ENCODE data around the gene APLN. TPM values are rescaled to one million over a fixed set of nuclear protein-coding genes. Genes with fewer than 3 reads are reported as not detected.

The APLN gene
- total and polyA plus RNA-seq, 7 experiments from 2014 or later: 0.10 TPM; not detected in 6

GRCh38 chrX:129637217-129638109, 17.3 kb downstream of the APLN start:
- Mint-ChIP-seq H3K27ac (peak overlapping the region in 3 of 9 donors; percentile 34 to 68 (median 55)), H3K4me3 (no peak overlapping the region), H3K36me3 (no peaks in the 10 kb centered on the region), H3K27me3 (no peaks in the 10 kb centered on the region), H3K9me3 (peaks cover 0 to 1% (median 0%) of the 10 kb centered on the region in 11 donors), H3K4me1 (peaks cover 0 to 10% (median 0%) of the 10 kb centered on the region in 7 donors)
- ATAC-seq: peak; percentile 92
- Histone ChIP-seq H3K9me3 (ENCODE audit: control insufficient read depth in 2 of 3, low read length in 3 of 3) (no peaks in the 10 kb centered on the region), H3K4me1 (ENCODE audit: control insufficient read depth in 2 of 2, insufficient read depth in 2 of 2, low read length in 2 of 2) (peaks cover 0 to 4% of the 10 kb centered on the region in 2 donors), H3K36me3 (ENCODE audit: control insufficient read depth in 2 of 3, insufficient read depth in 3 of 3, low read length in 3 of 3) (no peaks in the 10 kb centered on the region), H3K27me3 (ENCODE audit: control insufficient read depth in 2 of 2, insufficient read depth in 2 of 2, low read length in 2 of 2) (no peaks in the 10 kb centered on the region), H3K27ac (ENCODE audit: low read depth, low read length) (no peak overlapping the region), H3K4me3 (ENCODE audit: low read length) (no peak overlapping the region)
- CTCF ChIA-PET: interaction anchor here (0.5 to 1.7 kb wide), 8 partner anchors 40 to 440 kb away, joined by 3 to 4 read pairs (median 3); no protein-coding TSS in a partner anchor
- POLR2A ChIA-PET: no interaction called here
- DNase-seq: peak; percentile 48 to 80 (median 63)
- intact Hi-C loops (cut with micrococcal nuclease): loop anchor here (1.0 to 5.0 kb wide), 10 partner anchors 29 to 423 kb away; partner anchors contain the start of gene UTP14A (in 1 of the 2)

- Histone ChIP-seq H3K4me1 (ENCODE audit: control insufficient read depth in 2 of 2, insufficient read depth in 2 of 2, low read length in 2 of 2) (peaks cover 0 to 4% of the 10 kb centered on the region in 2 donors), H3K27ac (ENCODE audit: low read depth, low read length) (no peak overlapping the region), H3K4me3 (ENCODE audit: low read length) (no peak overlapping the region), H3K27me3 (ENCODE audit: control insufficient read depth in 2 of 2, insufficient read depth in 2 of 2, low read length in 2 of 2) (no peaks in the 10 kb centered on the region), H3K36me3 (ENCODE audit: control insufficient read depth in 2 of 3, insufficient read depth in 3 of 3, low read length in 3 of 3) (no peaks in the 10 kb centered on the region), H3K9me3 (ENCODE audit: control insufficient read depth in 2 of 3, low read length in 3 of 3) (no peaks in the 10 kb centered on the region)
- Mint-ChIP-seq H3K27me3 (no peaks in the 10 kb centered on the region), H3K9me3 (peaks cover 0 to 1% (median 0%) of the 10 kb centered on the region in 11 donors), H3K4me1 (peaks cover 0 to 10% (median 0%) of the 10 kb centered on the region in 7 donors), H3K4me3 (no peak overlapping the region), H3K36me3 (no peaks in the 10 kb centered on the region), H3K27ac (no peak overlapping the region)
- ATAC-seq (no peak), DNase-seq (no peak)
- ChIA-PET CTCF (interaction anchor here (0.6 to 1.2 kb wide), 4 partner anchors 42 to 247 kb away, joined by 3 to 5 read pairs (median 4); no protein-coding TSS in a partner anchor), POLR2A (no interaction called here)
- intact Hi-C loops (cut with micrococcal nuclease): loop anchor here (2.0 to 5.0 kb wide), 4 partner anchors 27 to 271 kb away; partner anchors contain the start of gene UTP14A (in 1 of the 2)
These were observed 18.5 kb downstream of the APLN start for GRCh38 chrX:129636175-129636681.

GRCh38 chrX:129634541-129634940, 20.2 kb downstream of the APLN start:
- Histone ChIP-seq H3K9me3 (ENCODE audit: control insufficient read depth in 2 of 3, low read length in 3 of 3) (no peaks in the 10 kb centered on the region), H3K4me1 (ENCODE audit: control insufficient read depth in 2 of 2, insufficient read depth in 2 of 2, low read length in 2 of 2) (peaks cover 0 to 4% of the 10 kb centered on the region in 2 donors), H3K4me3 (ENCODE audit: low read length) (no peak overlapping the region), H3K36me3 (ENCODE audit: control insufficient read depth in 2 of 3, insufficient read depth in 3 of 3, low read length in 3 of 3) (no peaks in the 10 kb centered on the region), H3K27ac (ENCODE audit: low read depth, low read length) (no peak overlapping the region), H3K27me3 (ENCODE audit: control insufficient read depth in 2 of 2, insufficient read depth in 2 of 2, low read length in 2 of 2) (no peaks in the 10 kb centered on the region)
- no peak for DNase-seq
- CTCF ChIA-PET: no interaction called here
- Mint-ChIP-seq H3K4me1 (peaks cover 0 to 10% (median 0%) of the 10 kb centered on the region in 7 donors), H3K9me3 (no peaks in the 10 kb centered on the region), H3K4me3 (no peak overlapping the region), H3K36me3 (no peaks in the 10 kb centered on the region), H3K27me3 (no peaks in the 10 kb centered on the region), H3K27ac (no peak overlapping the region)
- intact Hi-C loops (cut with micrococcal nuclease): no loop called here
- ATAC-seq: no peak
- POLR2A ChIA-PET: no interaction called here

GRCh38 chrX:129632443-129632842, 22.3 kb downstream of the APLN start:
- Histone ChIP-seq H3K27me3 (ENCODE audit: control insufficient read depth in 2 of 2, insufficient read depth in 2 of 2, low read length in 2 of 2) (no peaks in the 10 kb centered on the region), H3K4me3 (ENCODE audit: low read length) (no peak overlapping the region), H3K9me3 (ENCODE audit: control insufficient read depth in 2 of 3, low read length in 3 of 3) (no peaks in the 10 kb centered on the region), H3K36me3 (ENCODE audit: control insufficient read depth in 2 of 3, insufficient read depth in 3 of 3, low read length in 3 of 3) (no peaks in the 10 kb centered on the region), H3K27ac (ENCODE audit: low read depth, low read length) (no peak overlapping the region), H3K4me1 (ENCODE audit: control insufficient read depth in 2 of 2, insufficient read depth in 2 of 2, low read length in 2 of 2) (peaks cover 0 to under 1% of the 10 kb centered on the region in 2 donors)
- DNase-seq (no peak), ATAC-seq (no peak)
- Mint-ChIP-seq H3K36me3 (no peaks in the 10 kb centered on the region), H3K4me1 (peaks cover 0 to 3% (median 0%) of the 10 kb centered on the region in 7 donors), H3K27ac (no peak overlapping the region), H3K27me3 (no peaks in the 10 kb centered on the region), H3K9me3 (no peaks in the 10 kb centered on the region), H3K4me3 (no peak overlapping the region)
- intact Hi-C loops (cut with micrococcal nuclease): no loop called here
- ChIA-PET CTCF (no interaction called here), POLR2A (no interaction called here)

- Mint-ChIP-seq H3K4me3 (no peak overlapping the region), H3K4me1 (no peaks in the 10 kb centered on the region), H3K9me3 (no peaks in the 10 kb centered on the region), H3K27ac (no peak overlapping the region), H3K36me3 (no peaks in the 10 kb centered on the region), H3K27me3 (no peaks in the 10 kb centered on the region)
- ChIA-PET CTCF (no interaction called here), POLR2A (no interaction called here)
- no peak overlapping the region for H3K27ac ChIP-seq (ENCODE audit: low read depth, low read length)
- H3K27me3 ChIP-seq (ENCODE audit: control insufficient read depth in 2 of 2, insufficient read depth in 2 of 2, low read length in 2 of 2): no peaks in the 10 kb centered on the region
- no peak overlapping the region for H3K4me3 ChIP-seq (ENCODE audit: low read length)
- intact Hi-C loops (cut with micrococcal nuclease): no loop called here
- ATAC-seq: no peak
- H3K9me3 ChIP-seq (ENCODE audit: control insufficient read depth in 2 of 3, low read length in 3 of 3): no peaks in the 10 kb centered on the region
- no peak for DNase-seq
- H3K36me3 ChIP-seq (ENCODE audit: control insufficient read depth in 2 of 3, insufficient read depth in 3 of 3, low read length in 3 of 3): no peaks in the 10 kb centered on the region
- H3K4me1 ChIP-seq (ENCODE audit: control insufficient read depth in 2 of 2, insufficient read depth in 2 of 2, low read length in 2 of 2): no peaks in the 10 kb centered on the region
These were observed 22.9 kb downstream of the APLN start for GRCh38 chrX:129631849-129632248.

GRCh38 chrX:129629837-129630236, 24.9 kb downstream of the APLN start:
- Histone ChIP-seq H3K27me3 (ENCODE audit: control insufficient read depth in 2 of 2, insufficient read depth in 2 of 2, low read length in 2 of 2) (no peaks in the 10 kb centered on the region), H3K9me3 (ENCODE audit: control insufficient read depth in 2 of 3, low read length in 3 of 3) (no peaks in the 10 kb centered on the region), H3K4me3 (ENCODE audit: low read length) (no peak overlapping the region), H3K27ac (ENCODE audit: low read depth, low read length) (no peak overlapping the region), H3K36me3 (ENCODE audit: control insufficient read depth in 2 of 3, insufficient read depth in 3 of 3, low read length in 3 of 3) (no peaks in the 10 kb centered on the region), H3K4me1 (ENCODE audit: control insufficient read depth in 2 of 2, insufficient read depth in 2 of 2, low read length in 2 of 2) (no peaks in the 10 kb centered on the region)
- Mint-ChIP-seq H3K36me3 (no peaks in the 10 kb centered on the region), H3K4me1 (no peaks in the 10 kb centered on the region), H3K27me3 (peaks cover 0 to 15% (median 0%) of the 10 kb centered on the region in 5 donors), H3K9me3 (no peaks in the 10 kb centered on the region), H3K27ac (no peak overlapping the region), H3K4me3 (no peak overlapping the region)
- ATAC-seq (no peak), DNase-seq (no peak)
- ChIA-PET POLR2A (no interaction called here), CTCF (no interaction called here)
- intact Hi-C loops (cut with micrococcal nuclease): no loop called here

Data from naive thymus-derived CD4-positive, alpha-beta T cell (primary cell).